T-helper 2 cell (primary cell): ENCODE results near the gene RPL28.
"Not testable (repeated sequence)": the region's sequence is repeated elsewhere in the genome, so short reads cannot be mapped to it uniquely, and the experiment has no call there.

Experiments used
- DNase-seq, 5 experiments: peaks; one replicate each; pipeline versions ENCODE4 v3.0.0 to v3.0.0-alpha.2; 2012 to 2022

Gene RPL28

GRCh38 chr19:55392820-55393761, 7.4 kb downstream of the RPL28 start:
- no peak for DNase-seq

DNA sequence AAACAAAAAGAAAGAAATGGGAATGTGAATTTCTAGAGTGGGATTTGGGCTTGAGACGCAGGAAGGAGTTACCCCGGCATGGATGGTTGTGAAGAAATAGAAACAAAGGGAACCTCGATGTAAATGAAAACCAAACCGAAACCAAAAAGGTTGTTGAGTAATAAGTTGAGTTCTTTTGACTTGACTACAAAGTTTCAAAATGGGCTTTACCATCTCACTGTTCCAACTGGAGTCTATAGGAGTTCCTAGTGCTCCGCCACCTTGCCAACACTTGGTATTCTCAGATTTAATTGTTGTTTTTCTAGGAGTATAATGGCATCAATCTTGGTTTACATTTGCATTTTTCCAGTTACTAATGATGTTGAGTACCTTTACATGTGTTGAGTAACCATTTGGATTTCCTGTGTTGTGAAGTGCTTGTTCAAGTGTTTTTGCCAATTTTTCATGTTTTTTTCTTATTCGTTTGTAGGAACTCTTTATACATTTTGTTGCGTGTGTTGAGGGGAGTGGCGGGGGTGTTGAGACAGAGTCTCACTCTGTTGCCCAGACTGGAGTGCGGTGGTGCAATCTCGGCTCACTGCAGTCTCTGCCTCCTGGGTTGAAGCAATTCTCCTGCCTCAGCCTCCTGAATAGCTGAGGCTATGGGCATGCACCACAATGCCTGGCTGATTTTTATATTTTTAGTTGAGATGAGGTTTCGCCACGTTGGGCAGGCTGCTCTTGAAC, 12.6 kb downstream of the RPL28 start:
- DNase-seq = peak in 1 of 5 experiments; percentile 47

- no peak for DNase-seq
Observed at GRCh38 chr19:55400281-55401087, 14.8 kb downstream of the RPL28 start.

DNA sequence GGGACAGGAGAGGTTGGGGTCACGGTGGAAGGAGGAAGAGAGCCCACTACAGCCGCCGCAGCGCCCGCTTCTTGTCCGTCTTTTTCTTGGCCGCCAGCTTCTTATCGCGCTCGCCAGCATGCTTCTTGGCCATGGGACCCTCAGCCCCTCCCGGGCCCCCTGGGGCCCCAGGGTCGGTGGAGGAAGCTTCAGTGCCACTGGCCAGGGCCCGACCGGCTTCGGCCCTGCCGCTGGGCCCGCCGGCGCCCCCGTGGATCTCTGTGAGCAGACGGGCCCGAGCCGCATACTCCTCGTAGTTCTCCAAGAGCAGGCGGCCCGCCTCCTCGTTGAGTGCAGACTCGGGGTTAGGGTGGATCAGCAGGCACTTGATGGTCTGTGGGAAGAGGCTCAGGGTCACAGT, 15.7 kb downstream of the RPL28 start:
- not testable (repeated sequence) for DNase-seq

DNA sequence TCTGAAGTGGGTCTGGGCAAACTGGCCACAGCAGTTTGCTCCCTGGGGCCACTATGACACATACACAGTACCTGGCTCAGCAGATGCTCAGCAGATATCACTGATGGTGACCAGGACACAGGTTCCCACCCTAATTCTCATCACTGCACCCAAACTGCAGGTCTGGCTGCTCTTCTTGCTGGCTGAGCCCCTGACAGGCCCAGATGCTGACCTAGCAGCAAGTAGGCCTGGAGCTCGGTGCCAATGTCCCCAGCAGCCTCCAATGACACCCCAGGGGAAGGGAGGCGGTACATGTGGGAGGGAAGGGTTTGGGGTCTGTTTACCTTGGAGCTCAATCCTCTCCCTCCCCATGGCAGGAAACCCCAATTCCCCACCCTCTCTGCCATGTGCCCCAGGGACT, 16.8 kb downstream of the RPL28 start:
- no peak for DNase-seq

- DNase-seq = no peak
Observed at GRCh38 chr19:55405638-55406037, 19.9 kb downstream of the RPL28 start.

GRCh38 chr19:55406091-55406825, 20.5 kb downstream of the RPL28 start:
- DNase-seq = no peak

- peak in 2 of 5 experiments; percentile 26 to 60 for DNase-seq
Observed at GRCh38 chr19:55406826-55407549, 21.3 kb downstream of the RPL28 start.

- DNase-seq = not testable (repeated sequence)
Observed at GRCh38 chr19:55407550-55407799, 21.7 kb downstream of the RPL28 start, which contains the start of gene UBE2S. Gene UBE2S, minus strand, starts transcription at chr19:55407788. Its CDS starts 199 bp downstream, at chr19:55407589.

GRCh38 chr19:55407800-55408532, 22.2 kb downstream of the RPL28 start:
- peak; percentile 91 to 100 (median 97) for DNase-seq

GRCh38 chr19:55408533-55408872, 22.8 kb downstream of the RPL28 start:
- no peak for DNase-seq

GRCh38 chr19:55409179-55409578, 23.4 kb downstream of the RPL28 start:
- DNase-seq = not testable (repeated sequence)

GRCh38 chr19:55410168-55410567, 24.4 kb downstream of the RPL28 start:
- no peak for DNase-seq

GRCh38 chr19:55418185-55418584, 32.5 kb downstream of the RPL28 start:
- peak in 4 of 5 experiments; percentile 24 to 64 (median 29) for DNase-seq

- DNase-seq = no peak
Observed at GRCh38 chr19:55419103-55419502, 33.4 kb downstream of the RPL28 start.

DNA sequence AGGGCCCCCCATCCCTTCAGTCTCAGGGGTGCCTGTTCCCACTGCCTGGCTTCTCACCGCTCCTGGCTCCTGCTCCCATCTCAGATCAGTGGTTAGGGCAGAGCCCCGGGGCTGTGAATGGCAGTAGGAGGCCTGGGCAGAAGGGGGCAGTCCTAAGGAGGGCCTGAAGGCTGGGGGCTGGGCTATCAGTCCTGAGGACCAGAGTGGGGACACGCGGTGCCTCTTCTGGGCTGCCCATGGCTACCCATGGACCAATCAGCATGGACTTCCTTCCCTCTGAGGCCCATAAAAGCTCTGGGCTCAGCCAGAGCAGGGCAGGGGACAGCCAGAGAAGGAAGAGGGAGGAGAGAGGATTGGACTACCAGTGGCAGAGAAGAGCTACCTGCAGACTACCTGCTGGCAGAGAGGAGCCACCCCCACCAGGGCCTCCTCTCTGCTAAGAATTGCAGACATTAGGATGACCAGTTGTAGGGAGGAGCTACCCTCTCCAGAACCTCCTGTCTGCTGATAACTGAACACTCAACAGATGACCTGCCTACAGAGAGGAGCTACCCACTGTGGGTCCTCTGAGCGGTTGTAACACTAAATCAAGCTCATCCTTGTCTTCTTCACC, 34.0 kb downstream of the RPL28 start:
- DNase-seq = no peak

DNA sequence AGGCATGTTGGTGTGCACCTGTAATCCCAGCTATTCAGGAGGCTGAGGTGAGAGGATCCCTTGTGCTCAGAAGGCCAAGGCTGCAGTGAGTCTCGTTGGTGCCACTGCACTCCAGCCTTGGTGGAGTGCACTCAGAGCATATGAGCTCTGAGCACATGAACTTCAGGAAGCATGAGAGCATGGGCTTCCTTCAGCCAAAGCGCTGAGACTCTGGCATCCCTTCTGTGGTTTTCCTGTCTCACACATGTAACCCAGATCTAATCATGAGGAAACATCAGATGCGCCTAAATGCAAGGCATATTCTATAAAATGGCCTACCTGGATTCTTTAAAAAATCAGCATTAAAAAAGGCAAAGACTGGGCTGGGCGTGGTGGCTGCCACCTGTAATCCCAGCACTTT, 35.5 kb downstream of the RPL28 start:
- peak in 2 of 5 experiments; percentile 57 to 64 for DNase-seq

- DNase-seq = no peak
Observed at GRCh38 chr19:55423225-55424005, 37.7 kb downstream of the RPL28 start.

- DNase-seq = no peak
Observed at GRCh38 chr19:55424518-55424917, 38.8 kb downstream of the RPL28 start.

DNA sequence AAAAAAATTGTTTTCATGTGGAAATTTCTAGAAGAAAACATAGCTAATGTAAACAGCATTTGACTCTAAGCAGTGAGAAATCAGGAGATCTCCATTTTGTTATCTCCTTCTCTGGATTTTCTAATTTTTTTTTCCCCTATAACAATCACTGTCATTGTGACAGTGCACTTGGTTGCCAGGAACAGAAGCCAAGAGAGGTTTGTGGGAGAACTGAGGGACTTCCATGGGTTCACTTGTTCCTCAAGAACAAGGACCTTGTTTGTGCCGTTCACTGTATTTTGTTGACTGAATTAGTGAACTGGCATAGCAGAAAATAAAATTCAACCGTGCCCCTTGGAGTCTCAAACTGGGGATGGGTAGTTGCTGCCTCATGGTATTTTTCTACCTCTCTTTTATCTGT, 40.3 kb downstream of the RPL28 start:
- no peak for DNase-seq
